PFSK-1 (cell line): ENCODE measurements around the gene ZNF697.

Source experiments
- FOXP2 ChIP-seq: optimal IDR thresholded peaks from 2 replicates; pipeline ENCODE3; 2011; ENCODE audit warnings: borderline replicate concordance, control low read depth, inconsistent platforms; ENCODE audit not compliant: insufficient read depth; ENCODE audit errors: extremely low read length, extremely low read depth
- POLR2AphosphoS5 ChIP-seq: IDR thresholded peaks from 2 replicates; pipeline ENCODE4 v1.6.1; 2012; ENCODE audit warnings: low read depth, mild to moderate bottlenecking, control low read depth, low read length, moderate library complexity
- SIN3A ChIP-seq: IDR thresholded peaks from 2 replicates; pipeline ENCODE4 v1.6.1; 2012; ENCODE audit warnings: mild to moderate bottlenecking, low read length, moderate library complexity, borderline replicate concordance; ENCODE audit not compliant: insufficient read depth
- TAF1 ChIP-seq: IDR thresholded peaks from 2 replicates; pipeline ENCODE4 v1.6.1; 2012; ENCODE audit warnings: low read length, control low read depth, borderline replicate concordance; ENCODE audit not compliant: insufficient read depth
- TF ChIP-seq, protein P1 (sequence below), 2 experiments: IDR thresholded peaks; 2 replicates each; pipeline versions ENCODE4 v1.6.1 to v1.8.0; 2011 to 2012; ENCODE audit warnings: low read depth in 2 of 2, low read length in 2 of 2, control low read depth in 1 of 2, inconsistent platforms in 1 of 2, mild to moderate bottlenecking in 1 of 2, moderate library complexity in 1 of 2; ENCODE audit not compliant: insufficient read depth in 1 of 2

Gene ZNF697

GRCh38 chr1:119621705-119622104, 26.4 kb downstream of the ZNF697 start:
- TF ChIP-seq POLR2AphosphoS5: no peak
- TF ChIP-seq SIN3A: no peak
- no peak for TF ChIP-seq FOXP2
- TF ChIP-seq, protein P1, sequence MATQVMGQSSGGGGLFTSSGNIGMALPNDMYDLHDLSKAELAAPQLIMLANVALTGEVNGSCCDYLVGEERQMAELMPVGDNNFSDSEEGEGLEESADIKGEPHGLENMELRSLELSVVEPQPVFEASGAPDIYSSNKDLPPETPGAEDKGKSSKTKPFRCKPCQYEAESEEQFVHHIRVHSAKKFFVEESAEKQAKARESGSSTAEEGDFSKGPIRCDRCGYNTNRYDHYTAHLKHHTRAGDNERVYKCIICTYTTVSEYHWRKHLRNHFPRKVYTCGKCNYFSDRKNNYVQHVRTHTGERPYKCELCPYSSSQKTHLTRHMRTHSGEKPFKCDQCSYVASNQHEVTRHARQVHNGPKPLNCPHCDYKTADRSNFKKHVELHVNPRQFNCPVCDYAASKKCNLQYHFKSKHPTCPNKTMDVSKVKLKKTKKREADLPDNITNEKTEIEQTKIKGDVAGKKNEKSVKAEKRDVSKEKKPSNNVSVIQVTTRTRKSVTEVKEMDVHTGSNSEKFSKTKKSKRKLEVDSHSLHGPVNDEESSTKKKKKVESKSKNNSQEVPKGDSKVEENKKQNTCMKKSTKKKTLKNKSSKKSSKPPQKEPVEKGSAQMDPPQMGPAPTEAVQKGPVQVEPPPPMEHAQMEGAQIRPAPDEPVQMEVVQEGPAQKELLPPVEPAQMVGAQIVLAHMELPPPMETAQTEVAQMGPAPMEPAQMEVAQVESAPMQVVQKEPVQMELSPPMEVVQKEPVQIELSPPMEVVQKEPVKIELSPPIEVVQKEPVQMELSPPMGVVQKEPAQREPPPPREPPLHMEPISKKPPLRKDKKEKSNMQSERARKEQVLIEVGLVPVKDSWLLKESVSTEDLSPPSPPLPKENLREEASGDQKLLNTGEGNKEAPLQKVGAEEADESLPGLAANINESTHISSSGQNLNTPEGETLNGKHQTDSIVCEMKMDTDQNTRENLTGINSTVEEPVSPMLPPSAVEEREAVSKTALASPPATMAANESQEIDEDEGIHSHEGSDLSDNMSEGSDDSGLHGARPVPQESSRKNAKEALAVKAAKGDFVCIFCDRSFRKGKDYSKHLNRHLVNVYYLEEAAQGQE (IDR thresholded peaks at IDR 0.05; ENCODE audit: insufficient read depth in 1 of 2, low read depth in 2 of 2, low read length in 2 of 2): no peak
- no peak for TF ChIP-seq TAF1

DNA sequence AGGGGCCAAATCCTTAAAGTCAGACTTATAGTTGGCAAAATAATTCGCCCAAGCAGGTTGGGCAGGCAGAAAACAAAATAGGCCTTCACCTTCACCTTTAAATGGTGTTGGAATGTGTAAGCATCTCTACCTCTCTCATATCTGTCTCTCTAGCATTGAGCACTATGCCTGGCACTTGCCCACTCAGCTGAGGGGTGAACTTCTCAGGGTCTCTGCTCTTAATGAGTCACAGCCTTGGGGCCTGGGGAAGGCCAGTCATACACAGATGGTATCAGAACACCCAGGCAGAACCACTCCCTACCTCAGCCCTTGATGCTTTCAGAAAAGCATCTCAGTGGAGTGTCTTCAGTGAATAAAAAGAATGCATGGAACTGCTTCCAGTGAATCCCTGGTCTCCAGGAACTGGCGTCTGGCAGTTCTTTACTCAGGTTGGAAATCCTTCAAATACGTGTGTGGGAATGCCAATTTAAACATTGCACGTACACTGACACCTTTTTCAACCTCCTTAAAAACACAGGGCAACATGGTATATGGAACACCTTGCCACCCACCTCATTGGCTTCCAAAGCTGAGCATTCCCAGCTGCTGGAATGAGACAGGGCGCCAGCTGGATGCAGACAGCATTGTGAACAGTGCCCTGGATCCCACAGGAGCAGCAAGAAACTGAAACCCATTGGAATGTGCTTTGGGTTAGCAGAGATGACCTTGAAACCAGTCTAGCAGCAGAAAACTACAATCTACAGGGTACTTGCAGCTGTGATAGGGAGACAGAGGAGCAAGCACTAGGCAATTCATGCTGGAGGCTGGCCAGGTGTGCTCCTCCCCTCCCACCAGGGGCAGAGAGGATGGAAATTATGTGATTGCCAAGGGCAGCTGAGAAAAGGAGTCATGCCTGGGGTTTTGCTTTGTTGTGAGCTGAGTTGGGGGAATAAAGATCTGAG, 30.0 kb downstream of the ZNF697 start:
- TF ChIP-seq POLR2AphosphoS5 (0 out of 2 replicates have a peak, but pooled peaks have one; percentile 37), TAF1 (no peak), SIN3A (no peak), FOXP2 (no peak)
- TF ChIP-seq, protein P1 (IDR thresholded peaks at IDR 0.05; ENCODE audit: insufficient read depth in 1 of 2, low read depth in 2 of 2, low read length in 2 of 2): no peak

DNA sequence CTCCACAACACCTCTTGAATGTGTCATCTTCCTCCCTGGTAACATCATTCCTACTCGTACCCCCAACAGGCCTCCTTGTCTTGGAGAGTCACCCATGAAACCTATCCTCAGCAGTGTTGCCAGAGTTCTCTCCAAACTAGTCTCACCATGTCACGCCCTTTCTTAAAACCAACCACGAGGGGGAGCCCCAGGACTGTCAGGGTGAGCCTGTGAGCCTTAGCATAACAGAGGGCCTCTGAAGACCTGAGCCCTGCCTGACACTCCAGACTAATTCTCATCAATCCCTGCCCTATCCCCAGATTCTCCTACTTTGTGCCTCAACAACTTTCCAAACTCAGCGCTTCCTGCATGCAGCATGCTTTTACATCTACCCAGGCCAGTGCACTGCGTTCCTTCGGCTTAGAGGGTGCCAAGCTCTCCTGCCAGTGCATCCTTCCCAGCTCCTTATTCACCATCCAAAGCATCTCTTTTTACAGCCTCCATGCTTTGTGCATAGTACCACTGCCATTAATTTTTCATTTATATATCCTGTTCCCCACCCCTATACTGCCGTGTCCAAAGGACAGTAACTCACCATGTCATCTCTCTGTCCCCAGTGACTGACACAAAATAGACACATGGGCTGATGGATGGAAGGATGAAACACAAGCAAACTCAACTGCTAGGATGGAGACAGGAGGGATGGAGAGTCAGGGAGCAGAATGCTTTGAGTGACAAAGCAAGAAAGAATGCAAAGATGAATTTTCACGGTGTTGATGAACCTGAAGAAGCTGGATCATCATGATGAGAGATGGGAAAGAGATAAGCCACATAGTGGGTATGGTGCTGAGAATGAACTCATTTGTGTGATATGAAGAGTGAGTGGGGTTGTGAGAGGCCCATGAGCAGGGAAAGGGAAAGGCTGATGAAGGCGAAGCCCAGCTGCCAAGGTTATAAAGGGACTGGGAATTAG, 34.0 kb downstream of the ZNF697 start:
- no peak for TF ChIP-seq POLR2AphosphoS5
- no peak for TF ChIP-seq TAF1
- TF ChIP-seq SIN3A: no peak
- TF ChIP-seq, protein P1 (IDR thresholded peaks at IDR 0.05; ENCODE audit: insufficient read depth in 1 of 2, low read depth in 2 of 2, low read length in 2 of 2): no peak
- no peak for TF ChIP-seq FOXP2

DNA sequence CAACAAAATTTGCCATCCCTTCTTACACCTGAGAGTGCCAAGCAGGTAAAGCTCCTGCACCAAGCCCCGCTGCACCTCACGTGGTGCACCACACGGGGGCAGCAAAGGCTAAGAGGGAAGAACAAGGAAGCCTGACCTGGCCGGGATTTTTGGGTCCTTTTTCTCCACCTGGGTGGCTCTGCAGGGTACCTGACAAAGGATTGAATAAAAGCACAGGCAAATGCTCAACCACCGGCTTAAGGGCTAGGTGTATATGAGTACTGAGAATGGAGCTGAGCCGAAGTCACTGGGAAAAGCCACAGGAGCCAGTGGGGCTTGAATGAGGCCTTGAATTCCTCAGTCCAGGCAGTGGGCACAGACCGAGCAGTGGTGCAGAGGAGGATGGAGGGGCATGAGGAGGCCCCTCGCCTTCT, 36.4 kb downstream of the ZNF697 start:
- TF ChIP-seq FOXP2 (peak; percentile 22), POLR2AphosphoS5 (no peak), SIN3A (no peak)
- TF ChIP-seq, protein P1 (IDR thresholded peaks at IDR 0.05; ENCODE audit: insufficient read depth in 1 of 2, low read depth in 2 of 2, low read length in 2 of 2): no peak
